Suprapubic skin (tissue), 4 donors: Measurements from ENCODE around the gene ERC2.

Experiments
- CTCF ChIP-seq, 2 donors: fragments of 200-600 bp in 1 of 2; fragments of 450-650 bp in 1 of 2; sonication (generic) in 1 of 2; IDR thresholded peaks; one replicate each; pipeline ENCODE4 v1.5.1; 2016 to 2019; ENCODE audit warnings: antibody characterized with exemption in 2 of 2, mild to moderate bottlenecking in 1 of 2, moderate library complexity in 1 of 2
- POLR2A ChIP-seq, 2 donors: fragments of 450-650 bp; IDR thresholded peaks; one replicate each; pipeline ENCODE4 v1.6.1; 2017; ENCODE audit warnings: antibody characterized with exemption in 2 of 2, mild to moderate bottlenecking in 2 of 2, moderate library complexity in 2 of 2
- POLR2AphosphoS5 ChIP-seq, 3 donors: sonication (generic); formaldehyde crosslinking; IDR thresholded peaks; one replicate each; pipeline ENCODE4 v1.6.1; 2017; ENCODE audit warnings: antibody characterized with exemption in 3 of 3

- TF ChIP-seq POLR2A (IDR thresholded peaks at IDR 0.05): no peak
- TF ChIP-seq POLR2AphosphoS5 (IDR thresholded peaks at IDR 0.05): no peak
- no peak for TF ChIP-seq CTCF (IDR thresholded peaks at IDR 0.05)
Measured at GRCh38 chr3:56361731-56362130, 106.5 kb downstream of the ERC2 start.
